A549 (cell line): Measurements from ENCODE around the gene THADA.

Experiments used
- BHLHE40 ChIP-seq: IDR thresholded peaks from 2 replicates; pipeline ENCODE4 v1.6.1; 2012; ENCODE audit warnings: low read depth, low read length, inconsistent platforms
- CHD4 ChIP-seq: fragments of 200-600 bp; sonication (generic); IDR thresholded peaks from 2 replicates; pipeline ENCODE4 v1.6.1; 2016; ENCODE audit warnings: antibody characterized with exemption, mild to moderate bottlenecking, borderline replicate concordance
- GATA3 ChIP-seq: IDR thresholded peaks from 2 replicates; pipeline ENCODE4 v1.6.1; 2012; ENCODE audit warnings: borderline replicate concordance
- HOXA7 ChIP-seq: fragments of 250-450 bp; sonication (Bioruptor Pico); IDR thresholded peaks from 2 replicates; pipeline ENCODE4 v1.5.0; 2020; ENCODE audit warnings: mild to moderate bottlenecking, moderate library complexity
- JUN ChIP-seq, 2 experiments: fragments of >200 bp; sonication (Bioruptor Twin); formaldehyde crosslinking; IDR thresholded peaks; 2 replicates in 1 of 2; 3 replicates in 1 of 2; pipeline ENCODE4 v1.6.1; 2016 to 2017
- MAFK ChIP-seq: fragments of 450-650 bp; IDR thresholded peaks from 2 replicates; pipeline ENCODE4 v1.6.1; 2014; ENCODE audit not compliant: partially characterized antibody
- POLR2A ChIP-seq: IDR thresholded peaks from 2 replicates; pipeline ENCODE4 v1.6.1; 2012; ENCODE audit warnings: mild to moderate bottlenecking, low read length
- RAD21 ChIP-seq, 2 experiments: fragments of >200 bp in 1 of 2; sonication (Bioruptor Twin) in 1 of 2; formaldehyde crosslinking in 1 of 2; IDR thresholded peaks in 1 of 2; conservative IDR thresholded peaks in 1 of 2; 2 replicates in 1 of 2; 3 replicates in 1 of 2; pipeline ENCODE4 v1.6.1; 2012 to 2018; ENCODE audit warnings: inconsistent platforms in 1 of 2
- RFX5 ChIP-seq: fragments of 450-650 bp; IDR thresholded peaks from 2 replicates; pipeline ENCODE4 v1.7.1; 2014; ENCODE audit warnings: antibody characterized with exemption, mild to moderate bottlenecking, moderate library complexity
- TF ChIP-seq, protein P1 (sequence below): fragments of >200 bp; sonication (Bioruptor Twin); formaldehyde crosslinking; IDR thresholded peaks from 3 replicates; pipeline ENCODE4 v1.5.1; 2016
- TF ChIP-seq, protein P2 (sequence below): fragments of 150-350 bp; IDR thresholded peaks from 2 replicates; pipeline ENCODE4 v1.6.1; 2014; ENCODE audit warnings: low read depth, mild to moderate bottlenecking, low read length
- TF ChIP-seq, protein P3 (sequence below): fragments of 250-450 bp; sonication (Bioruptor Pico); IDR thresholded peaks from 2 replicates; pipeline ENCODE4 v1.5.0; 2020; ENCODE audit warnings: low read depth, mild to moderate bottlenecking, moderate library complexity

DNA sequence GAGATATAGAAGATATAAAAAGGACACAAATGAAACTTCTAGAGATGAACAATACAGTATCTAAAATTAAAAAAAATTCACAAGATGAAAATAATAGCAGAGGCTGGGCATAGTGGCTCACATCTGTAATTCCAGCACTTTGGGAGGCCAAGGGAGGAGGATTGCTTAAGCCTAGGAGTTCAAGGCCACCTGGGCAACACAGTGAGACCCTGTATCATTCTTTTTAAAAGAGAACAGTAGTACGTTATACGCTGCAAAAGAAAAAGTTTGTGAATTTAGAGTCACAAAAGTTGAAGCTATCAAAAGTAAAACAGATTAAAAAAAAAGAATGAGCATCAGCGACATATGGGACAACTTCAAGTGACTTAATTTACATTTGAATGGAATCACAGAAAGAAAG, 287.9 kb downstream of the THADA start:
- TF ChIP-seq, protein P1, sequence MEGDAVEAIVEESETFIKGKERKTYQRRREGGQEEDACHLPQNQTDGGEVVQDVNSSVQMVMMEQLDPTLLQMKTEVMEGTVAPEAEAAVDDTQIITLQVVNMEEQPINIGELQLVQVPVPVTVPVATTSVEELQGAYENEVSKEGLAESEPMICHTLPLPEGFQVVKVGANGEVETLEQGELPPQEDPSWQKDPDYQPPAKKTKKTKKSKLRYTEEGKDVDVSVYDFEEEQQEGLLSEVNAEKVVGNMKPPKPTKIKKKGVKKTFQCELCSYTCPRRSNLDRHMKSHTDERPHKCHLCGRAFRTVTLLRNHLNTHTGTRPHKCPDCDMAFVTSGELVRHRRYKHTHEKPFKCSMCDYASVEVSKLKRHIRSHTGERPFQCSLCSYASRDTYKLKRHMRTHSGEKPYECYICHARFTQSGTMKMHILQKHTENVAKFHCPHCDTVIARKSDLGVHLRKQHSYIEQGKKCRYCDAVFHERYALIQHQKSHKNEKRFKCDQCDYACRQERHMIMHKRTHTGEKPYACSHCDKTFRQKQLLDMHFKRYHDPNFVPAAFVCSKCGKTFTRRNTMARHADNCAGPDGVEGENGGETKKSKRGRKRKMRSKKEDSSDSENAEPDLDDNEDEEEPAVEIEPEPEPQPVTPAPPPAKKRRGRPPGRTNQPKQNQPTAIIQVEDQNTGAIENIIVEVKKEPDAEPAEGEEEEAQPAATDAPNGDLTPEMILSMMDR = no peak
- TF ChIP-seq, protein P2, sequence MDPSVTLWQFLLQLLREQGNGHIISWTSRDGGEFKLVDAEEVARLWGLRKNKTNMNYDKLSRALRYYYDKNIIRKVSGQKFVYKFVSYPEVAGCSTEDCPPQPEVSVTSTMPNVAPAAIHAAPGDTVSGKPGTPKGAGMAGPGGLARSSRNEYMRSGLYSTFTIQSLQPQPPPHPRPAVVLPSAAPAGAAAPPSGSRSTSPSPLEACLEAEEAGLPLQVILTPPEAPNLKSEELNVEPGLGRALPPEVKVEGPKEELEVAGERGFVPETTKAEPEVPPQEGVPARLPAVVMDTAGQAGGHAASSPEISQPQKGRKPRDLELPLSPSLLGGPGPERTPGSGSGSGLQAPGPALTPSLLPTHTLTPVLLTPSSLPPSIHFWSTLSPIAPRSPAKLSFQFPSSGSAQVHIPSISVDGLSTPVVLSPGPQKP = no peak
- TF ChIP-seq JUN (IDR thresholded peaks at IDR 0.05) (no peak), GATA3 (no peak), BHLHE40 (no peak), MAFK (no peak), CHD4 (no peak), POLR2A (no peak), HOXA7 (CRISPR knock-in tag) (no peak), RAD21 (conservative IDR thresholded peaks at IDR 0.05 in 1 of 2, IDR thresholded peaks at IDR 0.05 in 1 of 2) (no peak), RFX5 (no peak)
- TF ChIP-seq, protein P3, sequence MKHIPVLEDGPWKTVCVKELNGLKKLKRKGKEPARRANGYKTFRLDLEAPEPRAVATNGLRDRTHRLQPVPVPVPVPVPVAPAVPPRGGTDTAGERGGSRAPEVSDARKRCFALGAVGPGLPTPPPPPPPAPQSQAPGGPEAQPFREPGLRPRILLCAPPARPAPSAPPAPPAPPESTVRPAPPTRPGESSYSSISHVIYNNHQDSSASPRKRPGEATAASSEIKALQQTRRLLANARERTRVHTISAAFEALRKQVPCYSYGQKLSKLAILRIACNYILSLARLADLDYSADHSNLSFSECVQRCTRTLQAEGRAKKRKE (CRISPR knock-in tag) = no peak
